ENCODE data around the gene TMEM115. TPM values are rescaled to one million over a fixed set of nuclear protein-coding genes. Genes with fewer than 3 reads are reported as not detected.
A peak's percentile ranks its signal among the peaks of the same experiment; 100 is the strongest.

Gene TMEM115
- total RNA-seq, result 10 to 100 TPM; 30.5 to 33.2 TPM
- polyA plus RNA-seq, result 47.2 TPM

- peak within 1 kb of the TSS; percentile 76 for H3K27ac ChIP-seq (ENCODE audit: low read depth, low read length)
- H3K4me1 ChIP-seq (ENCODE audit: insufficient read depth, low read length), result peaks cover 38% of the 10 kb centered on the region
- H3K9me3 ChIP-seq (ENCODE audit: low read length), result no peaks in the 10 kb centered on the region
- no peaks in the 10 kb centered on the region for H3K9me3 Mint-ChIP-seq
- ChIA-PET POLR2A (interaction anchor here (1.2 to 1.6 kb wide), 2 partner anchors 8 to 210 kb away, joined by 3 to 13 read pairs; partner anchors contain the start of genes CYB561D2, HEMK1 and NPRL2), CTCF (interaction anchor here (0.6 kb wide), 1 partner anchor 11 kb away, joined by 3 read pairs; no protein-coding TSS in a partner anchor)
- peak within 1 kb of the TSS; percentile 81 to 99 (median 96) for H3K27ac Mint-ChIP-seq
- peaks cover 0 to 43% (median 0%) of the 10 kb centered on the region in 3 donors for H3K36me3 Mint-ChIP-seq
- peaks cover 36 to 63% (median 40%) of the 10 kb centered on the region in 3 donors for H3K4me1 Mint-ChIP-seq
- no peaks in the 10 kb centered on the region for H3K36me3 ChIP-seq (ENCODE audit: insufficient read depth, low read length)
- peak within 1 kb of the TSS; percentile 94 to 99 (median 96) for H3K4me3 Mint-ChIP-seq
- no peaks in the 10 kb centered on the region for H3K27me3 ChIP-seq (ENCODE audit: insufficient read depth, low read length, poor library complexity, severe bottlenecking)
- peaks cover 0 to 2% of the 10 kb centered on the region in 2 donors for H3K27me3 Mint-ChIP-seq
- DNase-seq, result peak; percentile 91 to 98 (median 94)
- peak within 1 kb of the TSS; percentile 95 for H3K4me3 ChIP-seq (ENCODE audit: low read length)
Measured at GRCh38 chr3:50358911-50359759, at the start of gene TMEM115. Gene TMEM115, minus strand, starts transcription at chr3:50359521. Its CDS starts 458 bp downstream, at chr3:50359063.

GRCh38 chr3:50408443-50408944 lies 49.2 kb upstream of the TMEM115 start:
- Histone ChIP-seq H3K27ac (ENCODE audit: low read depth, low read length) (no peak overlapping the region), H3K36me3 (ENCODE audit: insufficient read depth, low read length) (no peaks in the 10 kb centered on the region), H3K4me1 (ENCODE audit: insufficient read depth, low read length) (no peaks in the 10 kb centered on the region), H3K27me3 (ENCODE audit: insufficient read depth, low read length, poor library complexity, severe bottlenecking) (no peaks in the 10 kb centered on the region), H3K4me3 (ENCODE audit: low read length) (no peak overlapping the region), H3K9me3 (ENCODE audit: low read length) (no peaks in the 10 kb centered on the region)
- POLR2A ChIA-PET, result no interaction called here
- DNase-seq, result no peak
- Mint-ChIP-seq H3K27me3 (peaks cover 2 to 9% of the 10 kb centered on the region in 2 donors), H3K36me3 (peaks cover 0 to 2% (median 0%) of the 10 kb centered on the region in 3 donors), H3K4me3 (no peak overlapping the region), H3K4me1 (no peaks in the 10 kb centered on the region), H3K27ac (no peak overlapping the region), H3K9me3 (no peaks in the 10 kb centered on the region)
- CTCF ChIA-PET, result no interaction called here

GRCh38 chr3:50406487-50406886 lies 47.2 kb upstream of the TMEM115 start:
- H3K4me1 Mint-ChIP-seq, result no peaks in the 10 kb centered on the region
- H3K4me3 Mint-ChIP-seq, result no peak overlapping the region
- CTCF ChIA-PET, result no interaction called here
- peaks cover 0 to 2% (median 0%) of the 10 kb centered on the region in 3 donors for H3K36me3 Mint-ChIP-seq
- no peak overlapping the region for H3K4me3 ChIP-seq (ENCODE audit: low read length)
- peak overlapping the region in 1 of 8 donors; percentile 75 for H3K27ac Mint-ChIP-seq
- H3K4me1 ChIP-seq (ENCODE audit: insufficient read depth, low read length), result no peaks in the 10 kb centered on the region
- no peak for DNase-seq
- H3K9me3 ChIP-seq (ENCODE audit: low read length), result no peaks in the 10 kb centered on the region
- H3K27ac ChIP-seq (ENCODE audit: low read depth, low read length), result no peak overlapping the region
- H3K27me3 ChIP-seq (ENCODE audit: insufficient read depth, low read length, poor library complexity, severe bottlenecking), result no peaks in the 10 kb centered on the region
- H3K36me3 ChIP-seq (ENCODE audit: insufficient read depth, low read length), result no peaks in the 10 kb centered on the region
- POLR2A ChIA-PET, result no interaction called here
- H3K27me3 Mint-ChIP-seq, result peaks cover 2 to 5% of the 10 kb centered on the region in 2 donors
- no peaks in the 10 kb centered on the region for H3K9me3 Mint-ChIP-seq

GRCh38 chr3:50405249-50405648 lies 45.9 kb upstream of the TMEM115 start:
- H3K4me1 ChIP-seq (ENCODE audit: insufficient read depth, low read length), result no peaks in the 10 kb centered on the region
- H3K36me3 Mint-ChIP-seq, result no peaks in the 10 kb centered on the region
- no peaks in the 10 kb centered on the region for H3K27me3 ChIP-seq (ENCODE audit: insufficient read depth, low read length, poor library complexity, severe bottlenecking)
- no peak overlapping the region for H3K27ac Mint-ChIP-seq
- no peaks in the 10 kb centered on the region for H3K4me1 Mint-ChIP-seq
- no peaks in the 10 kb centered on the region for H3K36me3 ChIP-seq (ENCODE audit: insufficient read depth, low read length)
- DNase-seq, result peak in 1 of 5 donors; percentile 6
- H3K27ac ChIP-seq (ENCODE audit: low read depth, low read length), result no peak overlapping the region
- H3K27me3 Mint-ChIP-seq, result peaks cover 2 to 5% of the 10 kb centered on the region in 2 donors
- no peak overlapping the region for H3K4me3 Mint-ChIP-seq
- POLR2A ChIA-PET, result no interaction called here
- no peaks in the 10 kb centered on the region for H3K9me3 Mint-ChIP-seq
- no peak overlapping the region for H3K4me3 ChIP-seq (ENCODE audit: low read length)
- CTCF ChIA-PET, result interaction anchor here (0.9 kb wide), 1 partner anchor 137 kb away, joined by 3 read pairs; no protein-coding TSS in a partner anchor
- no peaks in the 10 kb centered on the region for H3K9me3 ChIP-seq (ENCODE audit: low read length)

- Histone ChIP-seq H3K36me3 (ENCODE audit: insufficient read depth, low read length) (no peaks in the 10 kb centered on the region), H3K27ac (ENCODE audit: low read depth, low read length) (no peak overlapping the region), H3K4me3 (ENCODE audit: low read length) (no peak overlapping the region), H3K9me3 (ENCODE audit: low read length) (no peaks in the 10 kb centered on the region), H3K27me3 (ENCODE audit: insufficient read depth, low read length, poor library complexity, severe bottlenecking) (no peaks in the 10 kb centered on the region), H3K4me1 (ENCODE audit: insufficient read depth, low read length) (no peaks in the 10 kb centered on the region)
- no peak for DNase-seq
- peak overlapping the region in 1 of 8 donors; percentile 26 for H3K27ac Mint-ChIP-seq
- POLR2A ChIA-PET, result no interaction called here
- no peaks in the 10 kb centered on the region for H3K36me3 Mint-ChIP-seq
- peaks cover 0 to 4% (median 4%) of the 10 kb centered on the region in 3 donors for H3K4me1 Mint-ChIP-seq
- peaks cover 0 to 5% of the 10 kb centered on the region in 2 donors for H3K27me3 Mint-ChIP-seq
- CTCF ChIA-PET, result no interaction called here
- no peak overlapping the region for H3K4me3 Mint-ChIP-seq
- H3K9me3 Mint-ChIP-seq, result no peaks in the 10 kb centered on the region
Measured at GRCh38 chr3:50401978-50402595, 42.8 kb upstream of the TMEM115 start.

GRCh38 chr3:50396502-50396901 lies 37.2 kb upstream of the TMEM115 start:
- Mint-ChIP-seq H3K27ac (peak overlapping the region in 3 of 8 donors; percentile 4 to 29 (median 17)), H3K9me3 (no peaks in the 10 kb centered on the region), H3K4me3 (no peak overlapping the region), H3K27me3 (no peaks in the 10 kb centered on the region), H3K36me3 (no peaks in the 10 kb centered on the region), H3K4me1 (peaks cover 0 to 9% (median 4%) of the 10 kb centered on the region in 3 donors)
- Histone ChIP-seq H3K36me3 (ENCODE audit: insufficient read depth, low read length) (no peaks in the 10 kb centered on the region), H3K9me3 (ENCODE audit: low read length) (no peaks in the 10 kb centered on the region), H3K4me1 (ENCODE audit: insufficient read depth, low read length) (no peaks in the 10 kb centered on the region), H3K27ac (ENCODE audit: low read depth, low read length) (no peak overlapping the region), H3K27me3 (ENCODE audit: insufficient read depth, low read length, poor library complexity, severe bottlenecking) (no peaks in the 10 kb centered on the region), H3K4me3 (ENCODE audit: low read length) (no peak overlapping the region)
- DNase-seq, result no peak
- CTCF ChIA-PET, result interaction anchor here (1.4 kb wide), 1 partner anchor 146 kb away, joined by 3 read pairs; no protein-coding TSS in a partner anchor
- POLR2A ChIA-PET, result no interaction called here

GRCh38 chr3:50395070-50395860 lies 35.9 kb upstream of the TMEM115 start:
- H3K27ac Mint-ChIP-seq, result no peak overlapping the region
- peaks cover 0 to 9% (median 4%) of the 10 kb centered on the region in 3 donors for H3K4me1 Mint-ChIP-seq
- Histone ChIP-seq H3K36me3 (ENCODE audit: insufficient read depth, low read length) (no peaks in the 10 kb centered on the region), H3K4me3 (ENCODE audit: low read length) (no peak overlapping the region), H3K4me1 (ENCODE audit: insufficient read depth, low read length) (no peaks in the 10 kb centered on the region), H3K27me3 (ENCODE audit: insufficient read depth, low read length, poor library complexity, severe bottlenecking) (no peaks in the 10 kb centered on the region), H3K9me3 (ENCODE audit: low read length) (no peaks in the 10 kb centered on the region), H3K27ac (ENCODE audit: low read depth, low read length) (no peak overlapping the region)
- no peaks in the 10 kb centered on the region for H3K27me3 Mint-ChIP-seq
- no peak overlapping the region for H3K4me3 Mint-ChIP-seq
- H3K9me3 Mint-ChIP-seq, result no peaks in the 10 kb centered on the region
- CTCF ChIA-PET, result interaction anchor here (1.4 kb wide), 1 partner anchor 147 kb away, joined by 3 read pairs; no protein-coding TSS in a partner anchor
- no peak for DNase-seq
- H3K36me3 Mint-ChIP-seq, result no peaks in the 10 kb centered on the region
- POLR2A ChIA-PET, result no interaction called here

Measured in CD8-positive, alpha-beta memory T cell (primary cell).